WERI-Rb-1 (cell line): ENCODE data around the gene EFNB1.

Experiments
- DNase-seq: peaks from one replicate; pipeline ENCODE4 v3.0.0-alpha.2; 2020
- H3K27ac ChIP-seq: fragments of 250-450 bp; sonication (Bioruptor Pico); 2 replicates; pipeline ENCODE4 v1.5.1; 2020; ENCODE audit warnings: mild to moderate bottlenecking, moderate library complexity
- H3K27me3 ChIP-seq: fragments of 250-450 bp; sonication (Bioruptor Pico); 2 replicates; pipeline ENCODE4 v1.5.1; 2021; ENCODE audit warnings: mild to moderate bottlenecking, low read depth, moderate library complexity; ENCODE audit not compliant: insufficient read depth, severe bottlenecking
- H3K36me3 ChIP-seq: fragments of 250-450 bp; sonication (Bioruptor Pico); 2 replicates; pipeline ENCODE4 v1.5.1; 2020; ENCODE audit warnings: mild to moderate bottlenecking, moderate library complexity
- H3K4me3 ChIP-seq: 2 replicates; pipeline ENCODE4 v1.5.1; 2011; ENCODE audit warnings: low read depth, mild to moderate bottlenecking, control low read depth, low read length
- H3K9me3 ChIP-seq: fragments of 250-450 bp; sonication (Bioruptor Pico); 2 replicates; pipeline ENCODE4 v1.5.1; 2021; ENCODE audit warnings: mild to moderate bottlenecking, moderate library complexity; ENCODE audit not compliant: severe bottlenecking
- CTCF ChIP-seq: IDR thresholded peaks from 2 replicates; pipeline ENCODE4 v1.5.1; 2011; ENCODE audit warnings: low read depth, mild to moderate bottlenecking, control low read depth, inconsistent platforms, low read length

EFNB1 gene

GRCh38 chrX:68852046-68852445, 23.2 kb downstream of the EFNB1 start:
- no peaks in the 10 kb centered on the region for H3K9me3 ChIP-seq
- H3K4me3 ChIP-seq = no peak overlapping the region
- H3K27ac ChIP-seq = no peak overlapping the region
- H3K27me3 ChIP-seq = peaks cover 3% of the 10 kb centered on the region
- no peak for DNase-seq
- no peak for TF ChIP-seq CTCF
- no peaks in the 10 kb centered on the region for H3K36me3 ChIP-seq

- no peak for DNase-seq
- no peak for TF ChIP-seq CTCF
- Histone ChIP-seq H3K9me3 (no peaks in the 10 kb centered on the region), H3K27me3 (peaks cover 8% of the 10 kb centered on the region), H3K4me3 (no peak overlapping the region), H3K36me3 (no peaks in the 10 kb centered on the region), H3K27ac (no peak overlapping the region)
Observed at GRCh38 chrX:68853665-68854251, 24.9 kb downstream of the EFNB1 start.

- H3K27me3 ChIP-seq = peaks cover 13% of the 10 kb centered on the region
- no peaks in the 10 kb centered on the region for H3K9me3 ChIP-seq
- H3K4me3 ChIP-seq = no peak overlapping the region
- H3K27ac ChIP-seq = no peak overlapping the region
- no peak for DNase-seq
- TF ChIP-seq CTCF = no peak
- no peaks in the 10 kb centered on the region for H3K36me3 ChIP-seq
Observed at GRCh38 chrX:68865300-68865699, 36.5 kb downstream of the EFNB1 start.

- Histone ChIP-seq H3K4me3 (no peak overlapping the region), H3K27me3 (peaks cover 8% of the 10 kb centered on the region)
- TF ChIP-seq CTCF = no peak
Observed at GRCh38 chrX:68865926-68866325, 37.1 kb downstream of the EFNB1 start.

GRCh38 chrX:68867458-68868112, 38.8 kb downstream of the EFNB1 start:
- H3K27ac ChIP-seq = no peak overlapping the region
- H3K4me3 ChIP-seq = no peak overlapping the region
- no peak for TF ChIP-seq CTCF
- H3K9me3 ChIP-seq = no peaks in the 10 kb centered on the region
- no peak for DNase-seq
- peaks cover 4% of the 10 kb centered on the region for H3K27me3 ChIP-seq
- no peaks in the 10 kb centered on the region for H3K36me3 ChIP-seq

More at GRCh38 chrX:68865926-68866325, 37.1 kb downstream of the EFNB1 start:
- no peak for DNase-seq
- Histone ChIP-seq H3K36me3 (no peaks in the 10 kb centered on the region), H3K27ac (no peak overlapping the region), H3K9me3 (no peaks in the 10 kb centered on the region)

GRCh38 chrX:68868316-68868715, 39.5 kb downstream of the EFNB1 start:
- H3K27ac ChIP-seq = no peak overlapping the region
- peaks cover 4% of the 10 kb centered on the region for H3K27me3 ChIP-seq

More at GRCh38 chrX:68868316-68868715, 39.5 kb downstream of the EFNB1 start:
- no peak for TF ChIP-seq CTCF
- no peaks in the 10 kb centered on the region for H3K36me3 ChIP-seq
- no peak overlapping the region for H3K4me3 ChIP-seq
- no peak for DNase-seq
- no peaks in the 10 kb centered on the region for H3K9me3 ChIP-seq
